COLO668 (cell line): ENCODE data around the gene C12orf43.
A peak's percentile ranks its signal among the peaks of the same experiment; 100 is the strongest.
"Not testable (repeated sequence)": the region's sequence is repeated elsewhere in the genome, so short reads cannot be mapped to it uniquely, and the experiment has no call there.

Experiments
- DNase-seq: peaks from one replicate; lab custom pipeline; 2025; ENCODE audit not compliant: unreplicated experiment; lab: John Stamatoyannopoulos, UW

Gene C12orf43, protein sequence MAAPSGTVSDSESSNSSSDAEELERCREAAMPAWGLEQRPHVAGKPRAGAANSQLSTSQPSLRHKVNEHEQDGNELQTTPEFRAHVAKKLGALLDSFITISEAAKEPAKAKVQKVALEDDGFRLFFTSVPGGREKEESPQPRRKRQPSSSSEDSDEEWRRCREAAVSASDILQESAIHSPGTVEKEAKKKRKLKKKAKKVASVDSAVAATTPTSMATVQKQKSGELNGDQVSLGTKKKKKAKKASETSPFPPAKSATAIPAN

DNA sequence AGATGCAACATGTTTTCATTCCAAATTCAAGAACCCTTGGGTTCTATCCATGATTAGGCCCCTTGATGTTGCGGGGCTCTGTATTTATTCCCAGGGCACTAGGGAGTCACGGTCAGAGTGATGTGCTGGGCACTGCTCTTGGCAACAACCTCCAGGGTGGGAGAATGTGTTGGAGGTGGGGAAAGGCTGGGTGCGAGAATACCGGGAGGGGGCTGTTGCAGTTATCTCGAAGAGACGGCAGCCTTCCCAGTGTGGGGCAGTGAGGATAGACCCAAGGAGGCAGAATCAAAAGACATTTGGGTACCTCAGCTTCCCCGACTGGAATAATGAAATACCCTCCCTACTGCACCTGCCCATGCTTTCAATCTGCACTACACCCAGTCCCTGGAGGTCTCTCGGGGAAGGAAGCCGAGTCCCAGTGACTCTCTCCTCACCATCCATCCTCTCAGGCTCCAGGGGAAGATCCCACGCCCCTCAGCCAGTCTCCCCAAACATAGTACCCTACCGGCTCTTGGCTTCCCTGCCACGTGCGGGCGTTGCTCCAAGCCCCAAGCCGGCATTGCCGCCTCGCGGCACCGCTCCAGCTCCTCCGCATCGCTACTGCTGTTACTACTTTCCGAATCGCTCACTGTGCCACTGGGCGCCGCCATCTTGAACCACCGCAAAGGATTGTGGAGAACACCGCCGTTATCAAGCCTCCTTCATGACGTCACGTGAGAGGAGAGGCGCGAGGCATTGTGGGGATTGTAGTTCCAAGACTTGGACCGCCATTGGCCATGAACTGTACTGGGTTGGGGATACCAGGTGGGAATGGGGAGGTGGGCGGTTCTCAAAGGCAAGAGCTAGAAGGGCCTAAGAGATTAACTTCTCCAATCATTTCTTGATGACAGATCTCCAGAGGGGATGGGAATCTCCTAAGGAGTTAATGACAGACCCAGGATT, at the start of gene C12orf43:
C12orf43 (minus strand) TSS at position 663 of the 942 bp plus-strand sequence; CDS start at position 650, 13 bp downstream.
- DNase-seq: peak; percentile 94

DNA sequence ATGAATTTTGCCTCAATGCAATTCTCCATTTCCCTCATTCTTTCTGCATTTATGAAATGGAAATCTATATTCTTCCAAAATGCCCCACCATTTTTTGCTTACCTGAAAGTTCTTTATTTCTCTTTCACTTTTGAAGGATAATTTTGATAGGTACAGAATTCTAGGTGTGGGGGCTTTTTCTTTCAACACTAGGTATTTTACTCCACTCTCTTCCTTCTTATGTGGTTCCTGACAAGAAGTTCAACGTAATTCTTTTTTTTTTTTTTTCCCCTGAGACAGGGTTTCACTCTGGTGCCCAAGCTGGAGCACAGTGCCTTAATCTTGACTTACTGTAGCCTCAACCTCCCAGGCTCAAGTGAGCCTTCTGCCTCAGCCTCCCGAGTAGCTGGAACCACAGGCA, 49.1 kb upstream of the C12orf43 start:
- no peak for DNase-seq

DNA sequence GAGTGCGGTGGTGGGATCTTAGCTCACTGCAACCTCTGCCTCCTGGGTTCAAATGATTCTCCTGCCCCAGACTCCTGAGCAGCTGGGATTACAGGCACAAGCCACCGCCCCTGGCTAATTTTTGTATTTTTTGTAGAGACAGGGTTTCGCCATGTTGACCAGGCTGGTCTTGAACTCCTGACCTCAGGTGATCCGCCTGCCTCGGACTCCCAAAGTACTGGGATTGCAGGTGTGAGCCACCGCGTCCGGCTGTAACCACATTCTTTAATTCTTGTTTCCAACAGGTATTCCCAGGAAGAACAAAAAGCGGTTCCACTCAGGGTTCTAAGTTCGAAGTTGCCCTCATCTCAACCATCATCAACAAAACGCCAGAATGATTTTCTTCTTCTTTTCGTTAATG, 48.3 kb upstream of the C12orf43 start:
- not testable (repeated sequence) for DNase-seq

DNA sequence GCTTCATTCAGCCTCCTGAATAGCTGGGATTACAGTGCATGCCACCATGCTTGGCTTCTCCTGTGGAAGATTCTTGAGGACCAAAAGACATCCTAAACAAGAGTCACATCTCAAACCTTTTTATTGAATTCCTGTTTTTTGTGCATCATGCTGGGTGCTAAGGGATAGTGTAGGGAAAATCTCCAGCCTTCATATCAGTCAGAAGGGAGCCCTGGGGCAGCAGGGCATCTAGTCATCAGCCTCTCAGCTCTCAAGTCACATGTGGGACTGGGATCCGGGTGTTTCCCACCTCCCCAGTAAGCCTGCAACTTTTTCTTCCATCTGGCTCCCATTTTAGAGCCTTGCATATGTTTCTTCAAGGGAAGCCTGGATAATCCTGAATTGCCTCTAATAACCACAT, 47.8 kb upstream of the C12orf43 start:
- no peak for DNase-seq

DNA sequence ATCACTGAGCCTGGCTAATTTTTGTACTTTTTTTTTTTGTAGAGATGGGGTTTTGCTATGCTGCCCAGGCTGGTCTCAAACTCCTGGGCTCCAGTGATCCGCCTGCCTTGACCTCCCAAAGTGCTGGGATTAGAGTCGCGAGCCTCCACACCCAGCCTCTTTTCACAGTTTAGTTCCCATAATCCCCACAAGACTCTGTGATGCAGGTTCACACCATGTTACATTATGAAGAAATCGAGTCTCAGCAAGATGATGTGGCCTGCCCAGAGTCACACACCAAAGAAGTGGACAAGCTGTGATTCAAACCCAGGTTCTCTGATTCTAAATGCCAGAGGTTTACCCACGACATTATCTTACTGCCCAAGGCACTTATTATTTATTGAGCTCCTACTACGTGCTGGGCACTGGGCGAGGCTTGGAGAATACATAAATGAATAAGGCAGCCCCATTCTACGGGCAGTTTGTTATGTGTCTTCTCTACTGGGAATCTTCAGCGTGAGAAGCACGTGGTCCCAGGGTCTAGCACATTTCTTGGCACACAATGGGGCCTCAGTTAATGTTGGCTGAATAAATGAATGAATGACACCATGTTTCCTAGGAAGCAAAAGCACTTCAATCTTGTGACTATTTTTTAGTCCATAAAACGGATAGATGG, 46.2 kb upstream of the C12orf43 start:
- DNase-seq: no peak

DNA sequence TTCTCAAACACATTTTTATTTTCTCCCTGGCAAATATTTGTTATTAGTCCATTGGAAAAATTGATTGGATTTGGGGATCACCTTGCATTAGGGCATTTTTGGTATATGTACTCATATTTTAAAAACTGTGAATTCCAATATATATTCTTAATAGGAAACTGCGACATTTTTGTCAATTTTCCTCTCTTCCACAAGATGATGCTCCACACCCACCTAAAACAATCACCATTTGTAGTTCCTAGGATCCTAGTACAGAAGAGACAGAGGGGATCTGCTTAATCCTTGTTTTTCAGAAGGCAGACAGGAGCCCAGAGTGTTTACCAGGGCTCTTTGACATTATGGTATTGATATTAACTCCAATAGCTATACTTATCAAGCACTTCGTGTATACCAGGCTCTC, 45.5 kb upstream of the C12orf43 start:
- DNase-seq: no peak

DNA sequence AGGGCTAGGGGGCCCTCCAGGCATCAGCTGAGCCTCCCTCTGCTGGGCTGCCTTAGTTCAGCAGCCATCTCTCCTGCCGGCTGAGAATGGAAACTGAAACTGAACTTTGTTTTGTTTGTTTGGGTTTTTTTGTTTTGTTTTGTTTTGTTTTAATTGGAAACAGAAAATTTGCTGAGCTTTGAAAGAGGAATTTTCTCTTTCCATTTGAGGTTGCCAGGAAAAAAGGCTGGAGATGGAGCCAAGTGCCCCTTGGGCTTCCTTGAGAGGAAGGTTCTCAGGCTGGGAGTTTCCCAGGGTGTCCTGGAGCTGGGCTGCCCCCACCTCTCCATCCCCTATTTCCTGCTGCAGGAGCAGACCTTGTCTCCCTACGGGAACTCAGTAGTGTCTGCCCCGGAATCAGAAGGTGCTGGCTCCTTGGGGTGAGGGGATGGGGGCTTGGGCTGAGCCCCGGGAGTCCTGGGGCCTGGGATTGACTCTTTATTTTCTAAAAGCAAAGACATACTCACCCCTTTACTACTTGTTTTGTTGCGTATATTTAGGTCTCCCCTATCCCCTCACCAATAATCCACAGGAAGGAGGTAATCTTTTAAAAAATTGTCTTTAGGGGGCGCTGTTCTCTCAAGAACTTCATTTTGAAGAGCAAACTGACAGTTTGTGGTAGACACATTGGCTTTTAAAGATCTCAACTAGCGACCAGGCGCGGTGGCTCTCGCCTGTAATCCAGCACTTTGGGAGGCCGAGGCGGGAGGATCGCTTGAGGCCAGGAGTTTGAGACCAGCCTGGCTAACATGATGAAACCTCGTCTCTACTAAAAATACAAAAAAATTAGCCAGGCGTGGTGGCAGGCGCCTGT, 44.1 kb upstream of the C12orf43 start:
- DNase-seq: no peak

DNA sequence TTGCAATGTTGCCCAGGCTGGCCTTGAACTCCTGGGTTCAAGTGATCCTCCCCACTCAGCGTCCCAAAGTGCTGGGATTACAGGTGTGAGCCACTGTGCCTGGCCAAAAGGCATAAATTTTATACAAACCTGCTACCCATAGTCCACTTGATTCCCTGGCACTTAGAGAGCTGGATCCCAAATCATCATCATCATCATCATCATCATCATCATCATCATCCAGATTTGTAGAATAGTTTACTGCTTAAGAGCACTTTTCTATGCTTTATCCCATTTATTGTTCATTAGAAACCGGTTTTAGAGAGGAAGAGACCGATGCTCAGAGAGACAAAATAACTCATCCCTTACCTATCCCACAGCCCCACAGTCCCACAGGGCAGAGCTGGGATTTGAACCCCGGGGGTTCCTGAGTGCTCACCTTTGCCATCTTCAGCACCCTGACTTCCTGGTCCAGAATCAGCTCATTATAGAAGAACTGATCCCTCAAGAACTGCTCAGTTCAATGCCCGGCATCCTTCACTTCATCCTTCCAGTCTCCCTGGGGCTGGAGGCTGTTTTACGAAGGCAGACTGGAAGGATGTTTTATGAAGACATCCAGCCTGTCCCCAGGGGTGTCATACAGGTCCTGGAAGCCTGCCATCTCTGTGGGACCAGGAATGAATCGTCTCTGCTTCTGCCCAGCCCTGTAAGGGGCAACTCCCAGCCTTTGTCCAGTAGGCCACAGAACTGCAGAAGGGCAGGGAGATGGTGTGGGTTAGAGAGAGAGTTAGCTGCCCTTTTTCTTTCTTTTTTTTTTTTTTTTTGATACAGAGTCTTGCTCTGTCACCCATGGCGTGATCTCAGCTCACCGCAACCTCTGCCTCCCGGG, 43.0 kb upstream of the C12orf43 start:
- no peak for DNase-seq

DNA sequence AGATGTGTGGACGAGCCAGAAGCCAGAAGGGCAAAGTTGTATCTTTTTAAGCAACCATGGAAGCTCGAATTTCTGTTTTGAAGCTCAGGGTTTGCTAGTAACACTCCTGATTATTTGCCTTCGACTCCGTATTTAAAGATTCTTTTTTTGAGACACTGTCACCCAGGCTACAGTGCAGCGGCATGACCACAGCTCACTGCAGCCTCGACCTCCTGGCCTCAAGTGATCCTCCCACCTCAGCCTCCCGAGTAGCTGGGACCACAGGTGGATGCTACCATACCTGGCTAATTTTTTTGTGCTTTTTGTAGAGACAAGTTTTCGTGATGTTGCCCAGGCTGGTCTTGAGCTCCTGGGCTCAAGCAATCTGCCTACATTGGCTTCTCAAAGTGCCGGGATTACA, 41.5 kb upstream of the C12orf43 start:
- DNase-seq: no peak

DNA sequence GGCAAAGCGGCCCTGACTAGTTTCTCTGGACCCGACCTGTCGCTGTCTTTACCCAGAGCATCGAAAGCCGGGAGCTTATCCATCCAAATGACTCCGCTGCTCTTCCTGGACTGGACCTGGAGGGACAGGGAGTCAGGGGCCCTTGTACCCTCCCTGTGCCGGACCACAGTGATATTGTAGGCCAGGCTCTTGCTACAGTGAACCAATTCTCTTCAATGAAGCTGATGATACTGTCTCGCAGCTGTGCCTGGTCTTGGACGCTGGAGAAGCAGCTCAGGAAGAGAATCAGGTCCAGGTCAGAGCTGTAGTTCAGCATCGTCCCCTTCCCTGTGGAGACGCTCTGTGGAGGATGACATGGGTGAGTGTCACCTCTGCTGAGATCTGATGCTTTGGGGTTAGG, 37.4 kb upstream of the C12orf43 start:
- DNase-seq: no peak

DNA sequence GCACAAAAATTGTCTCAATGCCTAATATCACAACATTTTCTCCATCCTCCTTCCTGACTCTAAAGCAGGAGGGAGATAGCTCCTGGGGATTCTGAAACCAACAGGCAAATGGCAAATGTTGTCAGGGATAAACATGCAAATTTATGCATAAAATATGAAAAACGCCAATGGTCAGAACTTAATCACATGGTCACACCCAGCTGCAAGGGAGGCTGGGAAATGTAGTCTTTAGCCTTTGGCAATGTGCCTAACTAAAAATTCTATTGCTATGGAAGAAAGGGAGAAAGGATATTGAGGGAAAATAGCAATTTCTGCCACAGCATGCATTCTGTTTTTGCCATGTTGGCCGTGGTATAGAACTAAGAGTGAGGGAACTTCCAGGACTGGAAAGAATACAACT, 34.4 kb upstream of the C12orf43 start:
- DNase-seq: no peak

DNA sequence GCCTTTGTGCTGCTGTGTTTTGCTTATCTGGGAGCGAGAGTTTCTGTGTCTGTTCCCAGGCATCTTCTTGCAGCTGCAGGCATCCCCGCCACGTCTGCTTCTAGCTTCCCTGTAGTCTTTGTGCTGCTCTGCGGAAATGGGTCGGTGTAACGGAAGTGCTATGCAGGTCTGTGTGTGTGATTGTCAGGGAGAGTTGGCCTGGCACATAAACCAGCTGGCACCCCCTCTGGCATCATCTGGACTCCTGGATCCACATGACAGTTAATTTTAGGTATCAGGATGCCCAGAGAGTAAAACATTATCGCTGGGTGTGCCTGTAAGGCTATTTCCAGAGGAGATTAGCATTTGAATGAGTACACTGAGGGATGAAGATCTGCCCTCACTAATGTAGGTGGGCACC, 32.2 kb upstream of the C12orf43 start:
- no peak for DNase-seq

DNA sequence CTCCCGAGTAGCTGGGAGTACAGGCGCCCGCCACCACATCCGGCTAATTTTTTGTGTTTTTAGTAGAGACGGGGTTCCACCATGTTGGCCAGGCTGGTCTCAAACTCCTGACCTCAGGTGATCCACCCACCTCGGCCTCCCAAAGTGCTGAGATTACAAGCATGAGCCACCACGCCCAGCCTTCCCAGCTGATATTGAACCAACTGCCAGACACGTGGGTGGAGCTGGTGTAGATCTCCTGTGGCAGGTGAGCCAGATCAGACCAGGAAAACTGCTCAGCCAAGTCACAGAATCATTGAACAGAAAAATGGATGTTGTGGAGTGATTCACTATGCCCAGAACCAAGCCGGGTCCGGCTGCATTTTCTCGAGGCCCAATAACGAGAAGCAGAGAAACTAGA, 31.1 kb upstream of the C12orf43 start:
- not testable (repeated sequence) for DNase-seq

DNA sequence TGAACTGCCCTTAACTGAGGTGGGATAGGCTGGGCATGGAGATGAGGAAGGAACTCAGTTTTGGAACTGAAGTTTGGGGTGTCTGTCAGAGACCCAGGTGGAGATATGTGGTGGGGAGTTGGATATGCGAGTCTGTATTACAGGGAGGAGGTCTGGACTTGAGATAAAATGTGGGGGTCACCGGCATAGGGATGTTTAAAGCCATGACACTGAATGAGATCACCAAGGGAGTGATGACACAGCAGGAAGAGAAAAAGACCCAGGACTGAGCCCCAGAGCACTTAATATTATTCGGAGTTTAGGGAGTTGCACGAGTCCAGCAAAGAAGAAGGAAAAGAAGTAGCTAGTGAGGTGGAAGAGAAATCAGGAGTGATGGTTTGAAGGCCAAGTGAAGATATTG, 26.8 kb upstream of the C12orf43 start:
- no peak for DNase-seq

DNA sequence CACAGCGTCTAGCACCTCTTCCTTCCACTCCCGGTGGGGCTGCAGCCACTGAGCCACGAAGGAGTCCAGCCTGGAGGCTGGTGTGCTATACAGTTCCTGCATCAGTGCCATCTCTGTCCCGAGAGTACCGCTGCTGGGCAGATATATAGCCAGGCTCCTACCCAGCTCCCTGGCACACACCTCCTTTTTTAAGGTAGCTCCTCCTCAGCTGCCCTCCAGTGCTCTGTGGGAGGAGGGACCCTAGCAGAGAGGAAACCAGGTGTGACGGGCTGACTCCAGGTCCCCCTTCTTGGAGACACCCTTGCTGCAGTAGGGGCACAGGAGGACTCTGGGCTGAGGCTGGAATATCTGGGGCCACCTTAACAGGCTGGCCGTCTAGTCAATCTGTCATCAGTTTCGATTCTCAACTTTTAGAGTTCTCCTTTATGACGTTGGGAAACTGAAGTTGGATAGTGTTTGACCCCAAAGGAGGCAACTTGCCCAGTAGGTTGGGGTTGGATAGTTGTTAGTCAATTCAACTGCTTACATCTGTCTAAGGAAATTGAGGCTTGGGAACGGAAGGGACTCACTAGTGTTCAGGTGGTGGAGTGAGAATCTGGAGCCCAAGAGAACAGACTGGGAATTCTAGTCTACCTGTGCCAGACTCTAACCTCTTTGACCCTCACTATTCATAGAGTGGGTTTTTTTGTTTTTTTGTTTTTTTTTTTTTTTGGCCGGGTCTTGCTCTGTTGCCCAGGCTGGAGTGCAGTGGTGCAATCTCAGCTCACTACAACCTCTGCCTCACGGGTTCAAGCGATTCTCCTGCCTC, 22.8 kb upstream of the C12orf43 start, which contains the start of gene OASL:
OASL (minus strand) TSS at position 386 of the 808 bp plus-strand sequence; CDS start at position 111, 275 bp downstream.
- DNase-seq: no peak

DNA sequence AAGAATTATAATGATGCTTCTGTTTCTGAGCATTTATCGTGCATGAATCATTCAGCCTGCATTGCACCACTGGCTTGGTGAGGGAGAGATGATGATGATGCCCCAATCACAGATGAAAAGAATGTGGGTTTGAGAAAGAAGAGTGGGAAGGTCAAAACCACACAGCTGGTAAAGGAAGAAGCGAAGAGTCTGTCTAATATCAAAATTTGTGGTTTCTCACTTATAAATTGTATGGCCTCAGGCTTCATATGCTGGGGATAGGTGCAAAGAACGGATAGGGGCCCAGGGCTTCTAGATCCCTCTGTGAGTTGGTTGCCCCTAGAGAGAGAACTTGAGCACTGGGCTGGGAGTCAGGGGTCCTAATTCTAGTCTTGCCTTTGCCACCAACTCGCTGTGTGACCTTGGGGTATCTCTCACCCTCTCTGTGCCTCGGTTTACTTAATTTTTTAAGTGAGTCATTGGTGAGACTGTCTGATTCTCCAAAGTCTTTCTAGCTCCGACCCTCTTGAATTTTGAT, 20.6 kb upstream of the C12orf43 start:
- no peak for DNase-seq

DNA sequence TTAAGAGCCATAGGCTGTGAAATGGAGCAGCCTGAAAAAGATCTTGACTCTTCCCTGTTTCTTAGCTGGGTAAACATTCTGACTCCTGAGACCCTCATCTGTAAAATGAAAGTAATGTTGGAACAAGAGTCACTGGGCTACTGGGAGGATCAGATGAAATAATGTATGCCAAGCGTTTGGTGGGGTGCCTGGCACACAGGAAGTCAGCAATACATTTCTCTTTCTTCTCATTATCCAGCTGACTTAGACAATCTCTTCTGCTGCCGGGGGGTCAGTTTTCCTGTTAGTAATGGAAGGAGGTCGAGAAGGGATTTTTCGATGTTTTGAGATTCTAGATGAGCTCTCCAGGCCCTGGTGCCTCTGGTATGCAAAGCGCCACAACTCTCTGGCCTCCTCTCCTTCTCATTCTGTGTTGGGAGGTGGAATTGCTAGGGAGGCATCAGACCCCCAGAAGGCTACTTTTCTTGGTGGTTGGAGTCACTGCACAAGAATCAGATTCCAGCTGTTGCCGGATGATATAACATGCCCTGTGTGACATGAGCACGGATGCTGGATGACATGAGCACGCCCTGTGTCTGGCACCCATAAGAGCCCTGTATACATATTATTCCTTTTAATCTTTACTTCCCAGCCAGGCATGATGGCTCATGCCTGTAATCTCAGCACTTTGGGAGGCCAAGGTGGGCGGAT, 18.5 kb upstream of the C12orf43 start:
- no peak for DNase-seq
